HG03196 (cell line): Measurements from ENCODE around the gene TMEM120B.

Experiments
- ATAC-seq: cut with Tn5 transposase; IDR thresholded peaks from one replicate; pipeline ENCODE4 v1.9.1; 2021; ENCODE audit not compliant: unreplicated experiment

The TMEM120B gene

DNA sequence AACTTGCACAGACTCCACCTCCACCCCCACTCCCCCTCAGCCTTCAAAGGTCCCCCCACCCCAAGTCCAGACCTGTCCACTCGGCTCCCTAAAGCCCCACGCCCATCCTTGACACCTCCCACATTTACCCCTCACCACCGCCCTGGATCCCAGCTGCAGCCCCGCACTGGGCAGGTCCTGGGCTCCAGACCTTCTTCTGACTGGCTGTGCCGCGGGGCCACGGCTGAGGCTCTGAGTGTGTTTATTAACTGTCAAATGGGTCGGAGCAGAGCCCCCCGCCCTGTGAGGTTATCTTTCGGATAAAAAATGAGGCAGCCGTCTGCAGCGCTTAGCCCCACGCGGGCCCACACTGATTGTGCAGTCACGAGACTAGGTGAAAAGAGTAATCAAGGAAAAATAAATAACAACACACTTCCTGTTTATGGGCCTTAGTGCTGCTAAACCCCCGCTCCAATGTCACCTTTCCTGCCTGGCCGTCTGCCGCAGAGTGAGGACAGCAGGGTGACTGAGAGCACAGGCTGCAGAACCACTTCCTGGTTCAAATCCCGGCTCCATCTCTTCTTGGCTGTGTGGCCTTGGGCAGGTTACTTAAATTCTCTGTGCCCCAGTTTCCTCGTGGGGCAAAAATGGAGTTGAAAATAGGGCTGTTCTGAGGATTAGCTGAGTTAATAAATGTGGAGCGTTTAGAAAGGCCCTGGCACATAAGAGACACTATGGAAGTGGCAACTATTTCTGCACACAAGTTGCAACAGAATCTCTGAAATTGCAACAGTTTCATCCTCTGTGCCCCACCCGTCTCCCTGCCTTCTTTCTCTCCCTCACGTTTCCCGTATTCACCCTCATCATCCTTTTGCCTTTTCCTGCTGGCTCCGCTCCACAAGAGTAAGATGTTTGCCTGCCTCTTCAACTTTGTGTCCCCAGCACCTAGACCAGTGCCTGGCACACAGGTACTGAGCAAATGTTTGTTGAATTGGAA, 100.7 kb downstream of the TMEM120B start:
- ATAC-seq: no peak

DNA sequence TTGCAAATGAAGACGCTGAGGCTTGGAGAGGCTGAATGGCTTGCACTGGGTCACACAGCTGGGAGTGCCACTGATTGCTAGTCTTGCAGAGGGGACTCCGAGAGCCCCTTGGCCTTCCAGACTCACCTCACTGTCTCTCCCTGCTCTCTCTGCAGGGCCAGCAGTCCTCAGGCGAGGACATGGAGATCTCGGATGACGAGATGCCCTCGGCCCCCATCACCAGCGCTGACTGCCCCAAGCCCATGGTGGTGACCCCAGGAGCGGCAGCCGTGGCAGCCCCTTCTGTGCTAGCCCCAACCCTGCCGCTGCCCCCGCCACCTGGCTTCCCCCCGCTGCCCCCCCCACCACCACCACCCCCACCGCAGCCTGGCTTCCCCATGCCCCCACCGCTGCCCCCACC, 101.4 kb downstream of the TMEM120B start:
- ATAC-seq: no peak

DNA sequence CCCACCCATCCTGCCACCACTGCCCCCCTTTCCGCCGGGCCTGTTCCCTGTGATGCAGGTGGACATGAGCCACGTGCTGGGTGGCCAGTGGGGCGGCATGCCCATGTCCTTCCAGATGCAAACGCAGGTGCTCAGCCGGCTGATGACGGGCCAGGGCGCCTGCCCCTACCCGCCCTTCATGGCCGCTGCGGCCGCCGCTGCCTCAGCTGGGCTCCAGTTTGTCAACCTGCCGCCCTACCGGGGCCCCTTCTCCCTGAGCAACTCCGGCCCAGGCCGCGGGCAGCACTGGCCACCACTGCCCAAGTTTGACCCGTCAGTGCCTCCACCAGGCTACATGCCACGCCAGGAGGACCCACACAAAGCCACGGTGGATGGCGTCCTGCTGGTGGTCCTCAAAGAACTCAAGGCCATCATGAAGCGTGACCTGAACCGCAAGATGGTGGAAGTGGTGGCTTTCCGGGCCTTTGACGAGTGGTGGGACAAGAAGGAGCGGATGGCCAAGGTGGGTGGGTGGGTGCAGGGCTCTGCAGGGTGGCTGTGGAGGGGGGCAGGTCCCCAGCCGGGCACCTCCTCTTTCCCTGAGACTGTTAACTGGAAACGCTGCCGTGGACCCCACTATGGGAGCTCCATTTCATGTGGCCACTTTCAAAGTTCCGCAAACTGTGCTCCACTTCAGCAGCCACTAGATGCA, 102.0 kb downstream of the TMEM120B start:
- ATAC-seq: no peak

DNA sequence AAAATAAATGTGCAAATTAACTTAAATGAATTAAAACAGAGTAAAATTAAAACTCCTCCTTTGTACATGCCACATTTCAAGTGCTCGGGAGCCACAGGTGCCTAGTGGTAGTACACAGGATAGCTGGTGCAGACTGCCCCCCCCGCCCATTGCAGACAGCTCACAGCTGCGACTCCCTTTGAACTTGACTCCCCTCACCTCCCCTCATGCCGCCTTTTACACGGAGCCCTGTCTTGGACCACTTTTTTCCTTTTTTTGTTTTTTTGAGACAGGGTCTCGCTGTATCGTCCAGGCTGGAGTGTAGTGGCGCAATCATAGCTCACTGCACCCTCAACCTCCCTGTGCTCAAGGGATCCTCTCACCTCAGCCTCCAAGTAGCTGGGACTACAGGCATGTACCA, 102.7 kb downstream of the TMEM120B start:
- no peak for ATAC-seq

DNA sequence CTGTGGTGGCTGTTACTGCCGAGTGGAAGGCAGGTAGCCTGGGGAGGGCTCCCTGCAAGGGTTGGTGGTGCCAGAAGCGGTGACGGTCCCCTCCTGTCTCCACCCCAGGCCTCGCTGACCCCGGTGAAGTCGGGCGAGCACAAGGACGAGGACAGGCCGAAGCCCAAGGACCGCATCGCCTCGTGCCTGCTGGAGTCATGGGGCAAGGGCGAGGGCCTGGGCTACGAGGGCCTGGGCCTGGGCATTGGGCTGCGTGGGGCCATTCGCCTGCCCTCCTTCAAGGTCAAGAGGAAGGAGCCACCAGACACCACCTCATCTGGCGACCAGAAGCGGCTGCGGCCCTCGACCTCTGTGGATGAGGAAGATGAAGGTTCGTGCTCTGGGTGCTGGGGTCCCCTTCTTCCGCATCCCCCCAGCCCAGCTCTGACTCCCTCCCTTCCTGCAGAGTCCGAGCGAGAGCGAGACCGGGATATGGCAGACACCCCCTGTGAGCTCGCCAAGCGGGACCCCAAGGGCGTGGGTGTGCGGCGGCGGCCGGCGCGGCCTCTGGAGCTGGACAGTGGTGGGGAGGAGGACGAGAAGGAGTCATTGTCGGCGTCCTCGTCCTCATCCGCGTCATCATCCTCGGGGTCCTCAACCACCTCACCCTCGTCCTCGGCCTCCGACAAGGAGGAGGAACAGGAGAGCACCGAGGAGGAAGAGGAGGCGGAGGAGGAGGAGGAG, 104.5 kb downstream of the TMEM120B start:
- no peak for ATAC-seq

DNA sequence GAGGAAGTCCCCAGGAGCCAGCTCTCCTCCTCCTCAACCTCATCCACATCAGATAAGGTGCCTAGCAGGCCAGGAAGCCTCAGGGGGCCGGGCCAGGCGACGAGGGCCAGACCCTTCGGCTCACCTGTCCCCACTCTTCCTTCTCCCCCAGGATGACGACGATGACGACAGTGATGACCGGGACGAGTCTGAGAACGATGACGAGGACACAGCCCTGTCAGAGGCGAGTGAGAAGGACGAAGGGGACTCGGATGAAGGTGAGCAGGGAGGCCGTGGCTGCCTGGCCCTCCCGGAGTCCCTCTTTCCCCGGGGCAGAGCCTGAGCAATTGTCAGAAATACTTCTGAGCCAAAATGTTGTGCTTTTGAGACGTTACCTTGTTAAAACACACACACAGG, 105.1 kb downstream of the TMEM120B start:
- ATAC-seq: no peak

DNA sequence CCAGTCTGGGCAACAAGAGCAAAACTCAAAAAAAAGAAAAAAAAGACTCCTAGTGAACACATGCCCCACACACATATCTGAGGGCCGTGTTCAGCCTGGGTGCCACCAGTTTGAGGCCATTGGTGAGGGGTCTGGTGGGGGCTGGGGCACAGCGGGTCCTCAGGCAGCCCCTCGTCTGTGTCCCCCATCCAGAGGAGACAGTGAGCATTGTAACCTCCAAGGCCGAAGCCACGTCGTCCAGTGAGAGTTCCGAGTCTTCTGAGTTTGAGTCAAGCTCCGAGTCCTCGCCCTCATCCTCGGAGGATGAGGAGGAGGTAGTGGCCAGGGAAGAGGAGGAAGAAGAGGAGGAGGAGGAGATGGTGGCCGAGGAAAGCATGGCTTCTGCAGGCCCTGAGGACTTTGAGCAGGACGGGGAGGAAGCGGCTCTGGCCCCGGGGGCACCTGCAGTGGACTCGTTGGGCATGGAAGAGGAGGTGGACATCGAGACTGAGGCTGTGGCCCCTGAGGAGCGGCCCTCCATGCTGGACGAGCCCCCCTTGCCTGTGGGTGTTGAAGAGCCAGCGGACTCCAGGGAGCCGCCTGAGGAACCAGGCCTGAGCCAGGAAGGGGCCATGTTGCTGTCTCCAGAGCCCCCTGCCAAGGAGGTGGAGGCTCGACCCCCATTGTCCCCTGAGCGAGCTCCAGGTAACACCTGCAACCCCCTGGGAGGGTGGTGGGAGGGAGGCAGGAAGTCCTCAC, 106.8 kb downstream of the TMEM120B start:
- no peak for ATAC-seq

DNA sequence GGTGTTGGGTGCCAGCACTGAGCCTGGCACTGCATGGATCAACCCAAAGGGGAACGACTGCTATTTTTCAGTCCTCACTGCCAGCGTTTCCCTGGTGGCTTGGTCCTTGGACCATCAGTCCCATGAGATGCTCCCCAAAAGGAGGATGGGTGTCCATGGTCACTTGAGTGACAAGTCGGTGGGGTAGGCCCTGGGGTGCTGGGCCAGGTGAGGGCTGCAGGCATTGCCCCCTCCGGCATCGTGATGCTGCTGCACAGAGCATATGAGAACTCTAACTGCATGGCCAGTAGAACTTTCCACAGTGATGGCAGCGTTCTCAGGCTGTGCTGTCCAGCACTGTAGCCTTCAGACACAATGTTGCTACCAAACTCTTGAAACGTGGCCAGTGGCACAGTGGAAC, 107.5 kb downstream of the TMEM120B start:
- ATAC-seq: no peak

DNA sequence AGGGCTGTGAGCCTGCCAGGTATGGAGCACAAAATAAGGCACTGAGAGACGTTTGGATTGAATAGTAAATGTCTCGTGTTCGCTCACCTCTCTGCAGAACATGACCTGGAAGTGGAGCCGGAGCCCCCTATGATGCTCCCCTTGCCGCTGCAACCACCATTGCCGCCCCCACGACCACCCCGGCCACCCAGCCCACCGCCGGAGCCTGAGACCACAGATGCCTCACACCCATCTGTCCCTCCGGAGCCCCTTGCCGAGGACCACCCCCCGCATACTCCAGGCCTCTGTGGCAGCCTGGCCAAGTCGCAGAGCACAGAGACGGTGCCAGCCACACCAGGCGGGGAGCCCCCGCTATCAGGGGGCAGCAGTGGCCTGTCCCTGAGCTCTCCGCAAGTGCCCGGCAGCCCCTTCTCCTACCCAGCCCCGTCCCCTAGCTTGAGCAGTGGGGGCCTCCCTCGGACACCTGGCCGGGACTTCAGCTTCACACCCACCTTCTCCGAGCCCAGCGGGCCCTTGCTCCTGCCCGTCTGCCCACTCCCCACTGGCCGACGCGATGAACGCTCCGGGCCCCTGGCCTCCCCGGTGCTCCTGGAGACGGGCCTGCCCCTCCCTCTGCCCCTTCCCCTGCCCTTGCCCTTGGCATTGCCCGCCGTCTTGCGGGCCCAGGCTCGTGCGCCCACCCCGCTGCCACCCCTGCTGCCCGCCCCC, 110.0 kb downstream of the TMEM120B start:
- no peak for ATAC-seq

DNA sequence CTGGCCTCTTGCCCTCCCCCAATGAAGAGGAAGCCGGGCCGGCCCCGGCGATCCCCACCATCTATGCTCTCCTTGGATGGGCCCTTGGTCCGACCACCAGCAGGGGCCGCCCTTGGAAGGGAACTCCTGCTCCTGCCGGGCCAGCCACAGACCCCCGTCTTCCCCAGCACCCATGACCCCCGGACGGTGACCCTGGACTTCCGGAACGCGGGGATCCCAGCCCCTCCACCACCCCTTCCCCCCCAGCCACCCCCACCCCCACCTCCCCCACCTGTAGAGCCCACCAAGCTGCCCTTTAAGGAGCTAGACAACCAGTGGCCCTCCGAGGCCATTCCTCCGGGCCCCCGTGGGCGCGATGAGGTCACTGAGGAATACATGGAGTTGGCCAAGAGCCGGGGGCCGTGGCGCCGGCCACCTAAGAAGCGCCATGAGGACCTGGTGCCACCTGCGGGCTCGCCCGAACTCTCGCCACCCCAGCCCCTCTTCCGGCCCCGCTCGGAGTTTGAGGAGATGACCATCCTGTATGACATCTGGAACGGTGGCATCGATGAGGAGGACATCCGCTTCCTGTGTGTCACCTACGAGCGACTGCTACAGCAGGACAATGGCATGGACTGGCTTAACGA, 110.7 kb downstream of the TMEM120B start:
- ATAC-seq: no peak

DNA sequence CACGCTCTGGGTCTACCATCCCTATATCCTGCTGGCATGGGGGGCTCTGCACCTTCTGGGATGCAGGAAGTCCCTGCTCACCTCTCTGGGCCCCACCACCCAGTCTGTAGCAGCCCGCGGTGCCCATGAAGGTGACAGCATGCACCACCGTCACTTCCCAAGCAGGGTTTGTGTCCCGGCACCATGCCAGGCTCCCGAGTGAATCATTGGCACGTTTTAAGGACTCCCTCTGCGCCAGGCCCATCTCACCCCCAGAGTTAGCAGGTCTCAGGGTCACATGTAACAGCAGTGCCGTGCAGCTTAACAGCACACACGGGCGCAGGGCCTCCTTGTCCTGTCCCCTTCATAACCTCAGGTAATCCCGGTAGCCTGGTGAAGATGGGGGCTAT, 111.2 kb downstream of the TMEM120B start:
- ATAC-seq: no peak

DNA sequence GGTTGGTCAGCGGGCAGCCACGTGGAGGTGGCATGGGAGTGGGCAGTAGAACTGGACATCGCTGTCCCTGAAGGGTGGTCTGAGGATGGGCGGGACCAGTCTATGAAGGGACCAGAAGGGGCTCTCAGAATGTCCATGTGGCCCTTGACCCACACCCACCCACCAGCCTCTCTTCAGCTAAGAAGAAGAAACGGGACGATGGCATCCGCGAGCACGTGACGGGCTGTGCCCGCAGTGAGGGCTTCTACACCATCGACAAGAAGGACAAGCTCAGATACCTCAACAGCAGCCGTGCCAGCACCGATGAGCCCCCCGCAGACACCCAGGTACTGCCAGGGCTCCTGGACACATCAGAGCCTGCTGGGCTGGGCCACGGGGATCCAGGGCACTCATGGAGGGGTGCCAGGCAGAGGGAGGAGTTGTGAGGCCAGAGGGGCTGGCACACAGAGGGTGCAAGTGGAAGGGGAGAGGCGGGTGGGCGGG, 112.5 kb downstream of the TMEM120B start:
- no peak for ATAC-seq

DNA sequence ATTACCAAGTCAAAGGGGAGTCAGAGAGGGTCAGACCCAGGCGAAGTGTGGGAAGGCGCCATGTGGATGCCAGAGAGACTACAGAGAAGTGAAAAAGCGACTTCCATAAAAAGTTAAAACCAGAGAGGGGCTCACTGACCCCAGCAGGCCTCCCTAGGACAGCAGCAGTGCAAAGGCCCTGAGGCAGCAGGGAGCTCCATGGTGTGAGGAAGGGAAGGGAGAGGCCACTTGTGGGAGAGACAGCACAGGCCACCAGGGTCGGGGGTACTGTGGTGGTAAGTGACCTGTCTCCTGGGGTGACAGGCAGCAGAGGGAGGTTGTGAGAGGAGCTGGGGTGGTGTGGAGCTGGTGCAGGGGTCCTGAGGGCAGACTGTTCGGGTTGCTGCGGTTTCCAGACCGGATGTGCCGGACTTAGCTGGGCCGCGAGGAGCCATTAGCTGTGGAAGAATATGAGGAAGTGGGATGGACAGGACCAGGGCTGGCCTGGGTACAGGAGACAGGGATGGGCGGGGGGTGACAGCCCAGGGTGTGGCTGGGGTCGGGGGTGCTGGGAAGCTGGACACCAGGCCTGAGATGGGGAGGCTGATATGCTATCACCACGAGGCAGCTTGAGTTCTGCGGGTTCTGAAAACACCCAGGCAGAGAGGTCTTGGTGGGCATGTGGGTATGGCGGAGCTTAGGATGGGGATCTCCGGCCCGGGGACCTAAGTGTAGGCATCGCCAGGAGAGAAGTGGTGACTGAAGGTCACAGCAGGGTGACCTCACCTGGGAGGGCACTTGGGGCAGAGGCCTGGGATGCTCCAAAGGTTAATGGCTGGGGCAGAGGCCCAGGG, 114.0 kb downstream of the TMEM120B start:
- no peak for ATAC-seq

DNA sequence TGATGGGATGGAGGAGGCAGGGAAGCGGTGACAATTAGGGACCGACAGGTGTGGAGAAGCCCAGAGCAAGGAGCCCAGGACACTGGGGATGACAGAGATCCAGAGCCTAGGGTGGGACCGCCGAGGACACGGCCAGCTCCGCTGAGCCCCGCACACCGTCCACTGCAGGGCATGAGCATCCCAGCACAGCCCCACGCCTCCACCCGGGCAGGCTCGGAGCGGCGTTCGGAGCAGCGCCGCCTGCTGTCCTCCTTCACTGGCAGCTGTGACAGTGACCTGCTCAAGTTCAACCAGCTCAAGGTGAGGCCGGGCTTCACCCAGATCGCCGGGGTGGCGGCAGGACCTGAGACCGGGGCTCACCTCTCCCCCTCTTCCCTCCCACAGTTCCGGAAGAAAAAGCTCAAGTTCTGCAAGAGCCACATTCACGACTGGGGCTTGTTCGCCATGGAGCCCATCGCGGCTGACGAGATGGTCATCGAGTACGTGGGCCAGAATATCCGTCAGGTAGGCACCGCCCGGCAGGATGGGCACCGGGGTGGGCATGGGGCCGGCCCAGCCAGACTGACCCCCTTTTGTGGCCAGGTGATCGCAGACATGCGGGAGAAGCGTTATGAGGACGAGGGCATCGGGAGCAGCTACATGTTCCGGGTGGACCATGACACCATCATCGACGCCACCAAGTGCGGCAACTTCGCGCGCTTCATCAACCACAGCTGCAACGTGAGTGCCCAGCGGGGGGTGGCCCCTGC, 115.0 kb downstream of the TMEM120B start:
- no peak for ATAC-seq

DNA sequence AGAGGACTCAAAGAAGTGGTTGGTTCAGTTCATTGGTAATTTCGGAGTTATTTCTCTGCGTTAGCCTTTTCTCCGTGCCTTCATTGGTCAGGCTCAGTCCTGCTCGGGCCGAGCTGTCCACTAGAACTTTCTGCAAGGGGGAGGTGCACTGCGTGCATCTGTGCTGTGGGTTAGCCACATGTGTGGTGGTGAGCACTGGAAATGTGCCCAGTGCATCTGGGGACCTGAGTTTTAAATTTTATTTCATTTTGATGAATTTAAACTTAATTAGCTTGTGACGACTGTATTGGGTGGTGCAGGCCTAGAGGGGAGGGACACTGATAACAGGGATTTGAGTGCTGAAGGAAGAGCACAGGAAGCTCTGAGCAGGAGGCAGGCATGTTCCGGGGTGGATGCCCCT, 115.8 kb downstream of the TMEM120B start:
- ATAC-seq: no peak

DNA sequence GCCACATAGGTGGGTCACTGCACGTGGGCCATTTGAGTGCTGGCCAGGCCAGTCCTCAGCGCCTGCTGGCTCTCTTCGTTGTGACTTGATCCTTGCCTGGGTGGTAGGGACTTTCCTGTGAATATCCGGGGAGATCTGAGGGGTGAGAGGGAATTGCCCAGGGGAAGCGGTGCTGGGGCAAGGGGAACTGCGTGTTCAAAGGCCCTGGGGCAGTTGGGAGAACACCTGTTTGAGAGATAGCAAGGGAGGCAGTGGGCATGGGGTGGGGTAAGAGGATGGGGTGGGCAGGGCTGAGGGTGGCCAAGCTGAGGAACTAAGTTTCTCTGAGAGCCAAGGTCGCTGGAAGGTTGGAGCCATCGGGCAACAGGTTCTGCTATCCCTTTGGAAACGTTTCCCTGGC, 116.3 kb downstream of the TMEM120B start:
- ATAC-seq: no peak

DNA sequence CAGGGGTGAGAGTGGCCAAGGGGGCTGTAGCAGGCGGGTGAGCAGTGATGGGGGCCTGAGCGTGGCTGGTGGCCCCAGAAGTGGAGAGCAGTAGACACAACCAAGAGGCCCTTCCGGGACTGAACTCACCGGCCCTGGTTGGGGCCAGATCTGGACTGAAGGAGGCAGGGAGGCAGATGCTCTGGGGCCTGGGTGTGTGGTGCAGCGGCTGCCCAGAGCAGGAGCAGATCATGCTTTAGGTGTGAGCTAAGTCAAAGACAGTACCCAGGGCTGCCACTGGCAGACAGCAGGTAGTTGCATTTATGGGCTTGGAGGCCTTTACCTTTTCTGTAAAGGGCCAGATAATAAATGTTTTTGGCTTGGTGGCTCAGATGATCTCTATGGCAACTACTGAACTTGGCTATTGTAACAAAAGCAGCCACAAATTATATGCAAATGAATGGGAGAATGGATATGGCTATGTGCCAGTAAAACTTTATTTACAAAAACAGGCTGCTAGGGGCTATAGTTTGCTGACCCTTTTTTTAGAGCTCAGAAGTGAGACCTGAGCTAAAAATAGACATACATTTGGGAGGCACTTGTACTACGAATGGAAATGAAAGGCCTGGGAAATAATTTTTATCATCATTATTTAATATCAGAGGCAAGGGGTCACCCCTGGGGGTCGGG, 116.8 kb downstream of the TMEM120B start:
- ATAC-seq: no peak

DNA sequence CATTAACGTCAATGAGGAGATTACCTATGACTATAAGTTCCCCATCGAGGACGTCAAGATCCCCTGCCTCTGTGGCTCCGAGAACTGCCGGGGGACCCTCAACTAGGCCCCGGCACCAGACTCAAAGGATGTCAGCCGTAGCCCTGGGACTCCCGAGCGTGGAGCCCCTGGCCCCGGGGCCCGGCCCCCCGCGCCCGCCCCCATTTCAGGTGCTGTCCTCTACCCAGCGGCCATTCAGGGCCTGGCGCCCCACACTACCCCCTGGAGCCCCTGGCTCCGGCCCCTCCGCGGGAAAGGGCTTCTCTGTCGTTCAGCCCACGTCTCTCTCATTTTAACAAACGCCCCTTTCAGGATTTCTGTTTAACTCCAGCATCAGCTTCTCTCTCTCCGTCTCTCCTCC, 117.6 kb downstream of the TMEM120B start:
- no peak for ATAC-seq
